Caco-2 (cell line): ENCODE data around the gene ATP9B. TPM values are rescaled to one million over a fixed set of nuclear protein-coding genes. Genes with fewer than 3 reads are reported as not detected.

ENCODE experiments used
- BruUV-seq: library from RNA; stranded (reverse); fragments of 400-500 nt; replicated peaks from 2 replicates; lab custom pipeline; 2021; lab: Mats Ljungman, UMichigan
- CTCF ChIA-PET: fragments of 300-600 bp; sonication (Branson Sonifier 250); formaldehyde crosslinking; loops from one replicate; lab custom pipeline; 2022; ENCODE audit warnings: antibody characterized with exemption; lab: Charles Lee
- POLR2A ChIA-PET: fragments of 300-600 bp; sonication (Branson Sonifier 250); formaldehyde crosslinking; loops from one replicate; lab custom pipeline; 2022; ENCODE audit warnings: antibody characterized with exemption; lab: Charles Lee
- DNase-seq, 2 experiments: peaks; one replicate each; pipeline versions ENCODE4 v3.0.0 to v3.0.0-alpha.2; 2020 to 2022
- H3K27me3 ChIP-seq: replicated peaks from 2 replicates; pipeline ENCODE4 v1.6.0; 2011; ENCODE audit warnings: low read length; ENCODE audit not compliant: control insufficient read depth, insufficient read depth
- H3K36me3 ChIP-seq: 2 replicates; pipeline ENCODE4 v1.5.1; 2011; ENCODE audit warnings: low read length; ENCODE audit not compliant: control insufficient read depth, insufficient read depth
- H3K4me1 ChIP-seq: fragments of 250-450 bp; sonication (Bioruptor Pico); 2 replicates; pipeline ENCODE4 v1.5.1; 2020; ENCODE audit warnings: mild to moderate bottlenecking
- H3K4me3 ChIP-seq: 2 replicates; pipeline ENCODE4 v1.5.1; 2011; ENCODE audit warnings: low read depth, mild to moderate bottlenecking, control low read depth, low read length
- H3K9me3 ChIP-seq: fragments of 250-450 bp; sonication (Bioruptor Pico); 2 replicates; pipeline ENCODE4 v1.5.1; 2020; ENCODE audit warnings: mild to moderate bottlenecking, moderate library complexity
- H3K27ac Mint-ChIP-seq: one replicate; pipeline ENCODE4 v1.8.0; 2022; ENCODE audit warnings: mixed read lengths; ENCODE audit not compliant: unreplicated experiment
- H3K27me3 Mint-ChIP-seq: one replicate; pipeline ENCODE4 v1.8.0; 2022; ENCODE audit warnings: mixed read lengths; ENCODE audit not compliant: insufficient read depth, unreplicated experiment
- H3K36me3 Mint-ChIP-seq: one replicate; pipeline ENCODE4 v1.8.0; 2022; ENCODE audit warnings: mild to moderate bottlenecking, mixed read lengths; ENCODE audit not compliant: insufficient read depth, unreplicated experiment
- H3K4me1 Mint-ChIP-seq: one replicate; pipeline ENCODE4 v1.8.0; 2022; ENCODE audit warnings: low read depth, mixed read lengths; ENCODE audit not compliant: unreplicated experiment
- H3K4me3 Mint-ChIP-seq: one replicate; pipeline ENCODE4 v1.8.0; 2022; ENCODE audit warnings: mild to moderate bottlenecking, moderate library complexity, mixed read lengths; ENCODE audit not compliant: unreplicated experiment
- H3K9me3 Mint-ChIP-seq: one replicate; pipeline ENCODE4 v1.8.0; 2022; ENCODE audit warnings: mixed read lengths; ENCODE audit not compliant: unreplicated experiment
- CTCF ChIP-seq, 2 experiments: fragments of 200-600 bp in 1 of 2; IDR thresholded peaks; 1 replicate in 1 of 2; 2 replicates in 1 of 2; pipeline versions ENCODE4 v1.5.1 to v1.8.0; 2011 to 2022; ENCODE audit warnings: antibody characterized with exemption in 1 of 2, control low read depth in 1 of 2, inconsistent platforms in 1 of 2, low read depth in 1 of 2, low read length in 1 of 2, mild to moderate bottlenecking in 1 of 2, moderate library complexity in 1 of 2; ENCODE audit not compliant: insufficient read depth in 1 of 2, severe bottlenecking in 1 of 2, unreplicated experiment in 1 of 2
- intact Hi-C: fragments of 100-400 bp; cut with micrococcal nuclease; formaldehyde crosslinking; loops from one replicate; pipeline ENCODE4 v1.10.0; 2022; ENCODE audit not compliant: unreplicated experiment
- total RNA-seq: library from RNA; stranded (reverse); gene quantifications from 2 replicates; pipeline ENCODE4 v1.2.3, GENCODE V29; 2022

The ATP9B gene
- total RNA-seq, 1 experiment from 2014 or later: 15.8 TPM

DNA sequence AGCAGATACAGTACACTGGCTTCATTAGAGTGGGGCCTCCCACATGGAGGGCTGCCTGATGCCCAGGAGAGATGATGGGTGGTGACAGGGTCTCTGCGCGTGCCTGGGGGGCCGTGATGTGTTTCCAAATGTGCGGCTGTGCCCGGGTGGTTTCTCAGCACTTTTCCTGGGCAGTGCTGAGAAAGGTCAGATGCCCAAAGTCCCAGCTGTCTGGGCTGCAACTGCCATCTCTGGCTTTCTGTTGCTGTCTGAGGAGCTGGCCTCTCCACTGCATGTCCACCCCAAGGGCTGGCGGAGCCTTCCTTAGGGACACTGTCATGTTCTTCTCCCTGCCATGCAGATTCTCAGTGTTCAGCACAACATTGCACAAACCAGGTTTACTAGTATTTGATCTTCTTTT is 263.9 kb downstream of the ATP9B start:
- no peak overlapping the region for H3K4me3 Mint-ChIP-seq
- no peaks in the 10 kb centered on the region for H3K27me3 Mint-ChIP-seq
- CTCF ChIA-PET: no interaction called here

GRCh38 chr18:79334496-79335233 is 265.5 kb downstream of the ATP9B start:
- CTCF ChIA-PET: no interaction called here
- Histone ChIP-seq H3K4me3 (no peak overlapping the region), H3K4me1 (no peaks in the 10 kb centered on the region), H3K27me3 (no peaks in the 10 kb centered on the region), H3K36me3 (no peaks in the 10 kb centered on the region), H3K9me3 (no peaks in the 10 kb centered on the region)
- intact Hi-C loops: no loop called here
- Mint-ChIP-seq H3K9me3 (no peaks in the 10 kb centered on the region), H3K4me3 (no peak overlapping the region), H3K4me1 (no peaks in the 10 kb centered on the region), H3K27ac (no peak overlapping the region), H3K27me3 (no peaks in the 10 kb centered on the region), H3K36me3 (peaks cover 4% of the 10 kb centered on the region)
- TF ChIP-seq CTCF (IDR thresholded peaks at IDR 0.05; ENCODE audit: insufficient read depth in 1 of 2, low read depth in 1 of 2, low read length in 1 of 2, severe bottlenecking in 1 of 2, unreplicated experiment in 1 of 2): no peak
- POLR2A ChIA-PET: no interaction called here
- no peak for DNase-seq
- BruUV-seq: no TSS peak

More for the DNA sequence above, 263.9 kb downstream of the ATP9B start:
- Histone ChIP-seq H3K36me3 (no peaks in the 10 kb centered on the region), H3K4me1 (no peaks in the 10 kb centered on the region), H3K27me3 (no peaks in the 10 kb centered on the region), H3K4me3 (no peak overlapping the region), H3K9me3 (no peaks in the 10 kb centered on the region)
- no TSS peak for BruUV-seq
- no peaks in the 10 kb centered on the region for H3K9me3 Mint-ChIP-seq
- no peak for DNase-seq
- POLR2A ChIA-PET: no interaction called here
- H3K4me1 Mint-ChIP-seq: no peaks in the 10 kb centered on the region
- H3K27ac Mint-ChIP-seq: no peak overlapping the region
- intact Hi-C loops: no loop called here
- no peaks in the 10 kb centered on the region for H3K36me3 Mint-ChIP-seq
- TF ChIP-seq CTCF (IDR thresholded peaks at IDR 0.05; ENCODE audit: insufficient read depth in 1 of 2, low read depth in 1 of 2, low read length in 1 of 2, severe bottlenecking in 1 of 2, unreplicated experiment in 1 of 2): no peak

- Histone ChIP-seq H3K4me1 (no peaks in the 10 kb centered on the region), H3K9me3 (no peaks in the 10 kb centered on the region), H3K4me3 (no peak overlapping the region), H3K36me3 (no peaks in the 10 kb centered on the region), H3K27me3 (no peaks in the 10 kb centered on the region)
- CTCF ChIA-PET: interaction anchor here (0.5 kb wide), 1 partner anchor 312 kb away, joined by 5 read pairs; no protein-coding TSS in a partner anchor
- intact Hi-C loops: no loop called here
- no peak for TF ChIP-seq CTCF (IDR thresholded peaks at IDR 0.05; ENCODE audit: insufficient read depth in 1 of 2, low read depth in 1 of 2, low read length in 1 of 2, severe bottlenecking in 1 of 2, unreplicated experiment in 1 of 2)
- peaks cover 4% of the 10 kb centered on the region for H3K36me3 Mint-ChIP-seq
- no peak for DNase-seq
- H3K27ac Mint-ChIP-seq: no peak overlapping the region
- BruUV-seq: no TSS peak
- no peaks in the 10 kb centered on the region for H3K27me3 Mint-ChIP-seq
- POLR2A ChIA-PET: no interaction called here
- no peaks in the 10 kb centered on the region for H3K4me1 Mint-ChIP-seq
- H3K9me3 Mint-ChIP-seq: no peaks in the 10 kb centered on the region
- H3K4me3 Mint-ChIP-seq: no peak overlapping the region
Observed at GRCh38 chr18:79335833-79336360, 266.7 kb downstream of the ATP9B start.
